ENCODE results near the gene EEFSEC.

Gene EEFSEC

GRCh38 chr3:128356822-128357221, 203.5 kb downstream of the EEFSEC start:
- DNase-seq = no peak

- DNase-seq = no peak
Observed at GRCh38 chr3:128357538-128357937, 204.3 kb downstream of the EEFSEC start.

- DNase-seq = no peak
Observed at GRCh38 chr3:128358156-128358895, 205.0 kb downstream of the EEFSEC start.

GRCh38 chr3:128359060-128359664, 205.9 kb downstream of the EEFSEC start:
- DNase-seq = no peak

- no peak for DNase-seq
Observed at GRCh38 chr3:128359846-128360642, 206.8 kb downstream of the EEFSEC start.

- no peak for DNase-seq
Observed at GRCh38 chr3:128360705-128361271, 207.5 kb downstream of the EEFSEC start.

GRCh38 chr3:128362026-128362965, 209.0 kb downstream of the EEFSEC start:
- DNase-seq = no peak

GRCh38 chr3:128364291-128364690, 211.0 kb downstream of the EEFSEC start:
- DNase-seq = no peak

- DNase-seq = no peak
Observed at GRCh38 chr3:128364808-128365360, 211.6 kb downstream of the EEFSEC start.

- DNase-seq = no peak
Observed at GRCh38 chr3:128366136-128366535, 212.9 kb downstream of the EEFSEC start.

- no peak for DNase-seq
Observed at GRCh38 chr3:128366652-128367051, 213.4 kb downstream of the EEFSEC start.

- no peak for DNase-seq
Observed at GRCh38 chr3:128367221-128367620, 213.9 kb downstream of the EEFSEC start.

- DNase-seq = no peak
Observed at GRCh38 chr3:128367761-128368160, 214.5 kb downstream of the EEFSEC start.

- no peak for DNase-seq
Observed at GRCh38 chr3:128368626-128369025, 215.3 kb downstream of the EEFSEC start.

GRCh38 chr3:128369121-128369703, 215.9 kb downstream of the EEFSEC start:
- DNase-seq = no peak

GRCh38 chr3:128369881-128370642, 216.8 kb downstream of the EEFSEC start:
- no peak for DNase-seq

GRCh38 chr3:128372281-128372680, 219.0 kb downstream of the EEFSEC start:
- no peak for DNase-seq

- DNase-seq = no peak
Observed at GRCh38 chr3:128372707-128373533, 219.6 kb downstream of the EEFSEC start.

GRCh38 chr3:128374746-128375445, 221.6 kb downstream of the EEFSEC start:
- no peak for DNase-seq

Data from CD4-positive, alpha-beta T cell treated with Interleukin-1 beta for 1 hour (primary cell).